ENCODE data around the gene SRSF2. TPM values are rescaled to one million over a fixed set of nuclear protein-coding genes. Genes with fewer than 3 reads are reported as not detected.
"Not testable (repeated sequence)": the region's sequence is repeated elsewhere in the genome, so short reads cannot be mapped to it uniquely, and the experiment has no call there.

SRSF2 gene
- total RNA-seq, 1 donor from 2014 or later: 429 TPM

DNA sequence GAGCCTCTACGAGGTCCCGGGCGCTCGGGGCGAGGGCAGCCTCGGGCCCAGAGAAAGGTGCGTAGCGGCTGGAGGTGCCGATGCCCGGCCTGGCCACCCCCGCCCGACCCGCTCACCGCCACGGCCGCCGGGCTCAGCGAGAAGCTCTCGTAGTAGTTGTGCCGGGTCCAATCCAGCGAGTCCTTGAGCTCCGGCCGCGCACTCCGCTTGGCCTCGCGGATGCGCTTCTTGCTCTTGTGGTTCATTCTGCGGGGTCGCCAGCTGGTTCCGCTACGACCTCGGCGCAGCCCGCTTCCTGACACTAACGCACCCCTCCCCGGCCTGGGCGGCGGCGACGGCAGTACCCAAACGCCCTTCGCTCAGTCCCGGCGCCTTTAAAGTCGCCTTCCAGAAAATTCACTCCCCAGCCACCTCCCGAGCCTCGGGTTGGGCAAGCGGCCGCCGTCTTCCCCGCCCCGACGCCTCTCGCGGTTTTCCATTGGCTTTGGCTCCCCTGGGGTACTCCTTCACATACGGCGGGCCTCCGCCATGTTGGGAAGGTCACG, 10.8 kb downstream of the SRSF2 start, which contains the start of gene JMJD6:
Gene JMJD6, minus strand, starts transcription at position 376 of the 545 bp plus-strand sequence. Its CDS starts 131 bp downstream, at position 245.
- H3K4me1 ChIP-seq: peaks cover 24 to 33% of the 10 kb centered on the region in 2 donors
- intact Hi-C loops (cut with DNase I): loop anchor here (1.0 to 5.0 kb wide), 4 partner anchors 11 to 55 kb away; partner anchors contain the start of gene SRSF2
- peaks cover 39 to 50% of the 10 kb centered on the region in 2 donors for H3K36me3 ChIP-seq

DNA sequence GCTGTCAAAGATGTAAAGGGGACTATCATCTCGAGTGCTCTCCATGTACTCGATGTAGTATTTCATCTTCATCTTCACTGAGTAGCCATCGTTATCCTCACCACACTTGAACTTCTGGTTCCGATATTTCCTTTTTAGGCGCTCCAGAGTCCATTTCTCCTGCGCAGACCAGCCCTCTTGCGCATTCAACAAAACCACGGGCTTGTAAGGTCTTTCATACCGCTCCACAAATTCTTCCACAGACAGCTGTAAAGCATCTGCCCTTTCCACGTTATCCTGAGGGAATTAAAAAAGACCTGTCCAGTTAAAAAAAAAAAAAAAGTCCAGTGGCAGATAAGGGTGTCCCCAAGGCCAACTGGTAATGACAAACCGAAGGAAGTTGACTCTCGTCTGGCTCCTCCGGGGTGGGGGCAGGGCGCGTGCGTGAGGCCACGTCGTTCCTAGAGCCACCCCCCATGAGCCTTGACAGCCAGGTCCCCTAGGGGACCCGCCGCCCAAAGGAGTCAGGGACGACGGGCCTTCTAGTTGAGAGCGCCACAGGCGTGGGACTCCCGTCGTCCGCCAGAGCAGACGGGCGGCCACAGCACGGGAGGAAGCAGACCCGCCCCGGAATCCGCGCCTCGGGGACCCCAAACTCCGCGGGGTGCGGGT, 11.4 kb downstream of the SRSF2 start:
- TF ChIP-seq, protein P1, sequence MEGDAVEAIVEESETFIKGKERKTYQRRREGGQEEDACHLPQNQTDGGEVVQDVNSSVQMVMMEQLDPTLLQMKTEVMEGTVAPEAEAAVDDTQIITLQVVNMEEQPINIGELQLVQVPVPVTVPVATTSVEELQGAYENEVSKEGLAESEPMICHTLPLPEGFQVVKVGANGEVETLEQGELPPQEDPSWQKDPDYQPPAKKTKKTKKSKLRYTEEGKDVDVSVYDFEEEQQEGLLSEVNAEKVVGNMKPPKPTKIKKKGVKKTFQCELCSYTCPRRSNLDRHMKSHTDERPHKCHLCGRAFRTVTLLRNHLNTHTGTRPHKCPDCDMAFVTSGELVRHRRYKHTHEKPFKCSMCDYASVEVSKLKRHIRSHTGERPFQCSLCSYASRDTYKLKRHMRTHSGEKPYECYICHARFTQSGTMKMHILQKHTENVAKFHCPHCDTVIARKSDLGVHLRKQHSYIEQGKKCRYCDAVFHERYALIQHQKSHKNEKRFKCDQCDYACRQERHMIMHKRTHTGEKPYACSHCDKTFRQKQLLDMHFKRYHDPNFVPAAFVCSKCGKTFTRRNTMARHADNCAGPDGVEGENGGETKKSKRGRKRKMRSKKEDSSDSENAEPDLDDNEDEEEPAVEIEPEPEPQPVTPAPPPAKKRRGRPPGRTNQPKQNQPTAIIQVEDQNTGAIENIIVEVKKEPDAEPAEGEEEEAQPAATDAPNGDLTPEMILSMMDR (IDR thresholded peaks at IDR 0.05): no peak
- peaks cover 24 to 33% of the 10 kb centered on the region in 2 donors for H3K4me1 ChIP-seq
- peak overlapping the region; percentile 93 to 100 for H3K4me3 ChIP-seq
- H3K27ac ChIP-seq: peak overlapping the region; percentile 96 to 98
- H3K36me3 ChIP-seq: peaks cover 41 to 52% of the 10 kb centered on the region in 2 donors
- no peaks in the 10 kb centered on the region for H3K27me3 ChIP-seq
- no peaks in the 10 kb centered on the region for H3K9me3 ChIP-seq
- intact Hi-C loops (cut with DNase I): loop anchor here (1.0 to 5.0 kb wide), 4 partner anchors 12 to 54 kb away; partner anchors contain the start of gene SRSF2
- DNase-seq (ENCODE audit: low spot score in 2 of 2): peak; percentile 60 to 89

More for the DNA sequence above, 10.8 kb downstream of the SRSF2 start, which contains the start of gene JMJD6:
- TF ChIP-seq, protein P1 (IDR thresholded peaks at IDR 0.05): no peak
- Histone ChIP-seq H3K27ac (peak within 1 kb of the TSS; percentile 96 to 98), H3K9me3 (no peaks in the 10 kb centered on the region), H3K27me3 (no peaks in the 10 kb centered on the region), H3K4me3 (peak within 1 kb of the TSS; percentile 93 to 100)
- peak; percentile 91 to 98 for DNase-seq (ENCODE audit: low spot score in 2 of 2)

DNA sequence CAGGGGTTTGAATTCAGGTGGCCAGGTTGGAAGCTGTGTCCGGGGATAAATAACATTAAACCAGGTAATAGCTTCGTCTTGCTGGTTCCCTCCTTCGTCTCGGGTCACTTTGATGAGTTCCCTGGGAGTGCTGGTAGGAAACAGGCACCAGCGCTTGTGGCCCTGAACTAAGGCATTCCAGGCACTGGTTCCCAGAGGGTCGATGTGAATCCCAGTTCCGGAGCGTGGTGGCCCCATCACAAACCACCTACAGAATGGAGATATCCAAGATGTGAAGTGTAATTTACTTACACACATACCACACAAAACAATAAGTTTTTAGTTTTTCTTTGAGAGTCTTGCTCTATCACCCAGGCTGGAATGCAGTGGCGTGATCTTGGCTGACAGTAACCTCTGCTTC, 13.3 kb downstream of the SRSF2 start:
- no peaks in the 10 kb centered on the region for H3K27me3 ChIP-seq
- peak overlapping the region in 1 of 2 donors; percentile 100 for H3K4me3 ChIP-seq
- peaks cover 60% of the 10 kb centered on the region in 2 donors for H3K36me3 ChIP-seq
- H3K27ac ChIP-seq: no peak overlapping the region
- peaks cover 24 to 33% of the 10 kb centered on the region in 2 donors for H3K4me1 ChIP-seq
- TF ChIP-seq, protein P1 (IDR thresholded peaks at IDR 0.05): no peak
- DNase-seq (ENCODE audit: low spot score in 2 of 2): no peak
- intact Hi-C loops (cut with DNase I): no loop called here
- H3K9me3 ChIP-seq: no peaks in the 10 kb centered on the region

DNA sequence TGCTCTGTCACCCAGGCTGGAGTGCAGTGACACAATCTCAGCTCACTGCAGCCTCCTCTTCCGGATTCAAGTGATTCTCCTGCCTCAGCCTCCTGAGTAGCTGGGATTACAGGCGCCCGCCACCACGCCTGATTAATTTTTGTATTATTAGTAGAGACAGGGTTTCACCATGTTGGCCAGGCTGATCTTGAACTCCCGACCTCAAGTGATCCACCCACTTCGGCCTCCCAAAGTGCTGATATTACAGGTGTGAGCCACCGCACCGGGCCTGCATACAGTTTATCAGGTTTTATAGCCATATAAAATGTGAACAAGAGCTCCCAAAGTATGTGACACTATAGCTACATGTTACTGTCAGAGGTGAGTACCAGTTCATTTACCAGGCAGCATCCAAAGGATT, 14.2 kb downstream of the SRSF2 start:
- DNase-seq (ENCODE audit: low spot score in 2 of 2); intact Hi-C loops (cut with DNase I); H3K27ac ChIP-seq; H3K9me3 ChIP-seq; H3K4me3 ChIP-seq; H3K27me3 ChIP-seq: not testable (repeated sequence)
- peaks cover 68 to 69% of the 10 kb centered on the region in 2 donors for H3K36me3 ChIP-seq
- peaks cover 23 to 31% of the 10 kb centered on the region in 2 donors for H3K4me1 ChIP-seq

DNA sequence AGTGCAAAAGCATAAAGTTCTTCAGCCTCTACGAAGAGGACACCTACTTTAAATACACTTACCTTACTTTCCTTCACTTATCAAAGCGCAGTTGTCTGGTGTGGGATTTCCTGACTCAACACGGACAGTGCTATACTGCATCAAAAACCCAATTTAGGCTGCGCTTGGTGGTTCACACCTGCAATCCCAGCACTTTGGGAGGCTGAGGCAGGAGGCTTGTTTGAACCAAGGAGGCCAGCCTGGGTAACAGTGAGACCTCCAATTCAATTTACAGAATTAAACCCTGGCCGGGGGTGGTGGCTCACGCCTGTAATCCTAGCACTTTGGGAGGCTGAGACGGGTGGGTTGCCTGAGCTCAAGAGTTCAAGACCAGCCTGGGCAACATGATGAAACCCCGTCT, 14.9 kb downstream of the SRSF2 start:
- Histone ChIP-seq H3K9me3 (no peaks in the 10 kb centered on the region), H3K4me1 (peaks cover 17 to 26% of the 10 kb centered on the region in 2 donors), H3K4me3 (no peak overlapping the region), H3K27ac (no peak overlapping the region), H3K36me3 (peaks cover 75 to 76% of the 10 kb centered on the region in 2 donors), H3K27me3 (no peaks in the 10 kb centered on the region)
- DNase-seq (ENCODE audit: low spot score in 2 of 2): no peak
- intact Hi-C loops (cut with DNase I): no loop called here
- TF ChIP-seq, protein P1 (IDR thresholded peaks at IDR 0.05): no peak

DNA sequence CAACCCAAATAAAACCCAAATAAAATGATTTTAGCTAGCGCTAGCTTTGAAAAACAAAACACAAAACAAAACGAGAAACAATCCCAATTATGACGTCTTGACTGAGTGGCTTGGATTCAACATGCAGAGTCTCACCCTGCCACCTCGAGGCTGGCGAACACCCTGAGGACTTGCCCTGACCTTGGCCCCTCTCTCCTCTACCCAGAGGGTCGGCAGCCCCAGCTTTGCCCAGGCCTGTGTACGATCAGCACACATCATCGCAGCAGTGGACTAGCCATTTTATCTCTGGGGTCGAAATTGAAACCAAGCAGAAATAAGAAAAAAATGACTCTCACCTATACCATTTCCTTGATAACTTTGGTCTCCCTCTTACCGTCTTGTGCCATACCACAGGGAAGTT, 15.7 kb downstream of the SRSF2 start:
- TF ChIP-seq, protein P1 (IDR thresholded peaks at IDR 0.05): no peak
- intact Hi-C loops (cut with DNase I): no loop called here
- Histone ChIP-seq H3K9me3 (no peaks in the 10 kb centered on the region), H3K36me3 (peaks cover 84% of the 10 kb centered on the region in 2 donors), H3K27me3 (no peaks in the 10 kb centered on the region), H3K4me1 (peaks cover 16 to 31% of the 10 kb centered on the region in 2 donors), H3K27ac (no peak overlapping the region), H3K4me3 (no peak overlapping the region)
- DNase-seq (ENCODE audit: low spot score in 2 of 2): no peak
